Muscle of arm (tissue), 12 donors: ENCODE data around the gene NAP1L4. TPM values are rescaled to one million over a fixed set of nuclear protein-coding genes. Genes with fewer than 3 reads are reported as not detected.

ENCODE experiments used
- DNase-seq: peaks from one replicate; pipeline ENCODE4 v3.0.0-alpha.2; 2013
- polyA plus RNA-seq, 12 donors: library from polyadenylated mRNA; unstranded; fragments of 120-200 nt; gene quantifications; one replicate each; pipeline ENCODE4 v1.2.1, GENCODE V29; 2013; ENCODE audit not compliant: insufficient read length in 12 of 12

NAP1L4 gene
- polyA plus RNA-seq, 12 donors, result 102 to 170 (median 128) TPM; not detected in 1

DNA sequence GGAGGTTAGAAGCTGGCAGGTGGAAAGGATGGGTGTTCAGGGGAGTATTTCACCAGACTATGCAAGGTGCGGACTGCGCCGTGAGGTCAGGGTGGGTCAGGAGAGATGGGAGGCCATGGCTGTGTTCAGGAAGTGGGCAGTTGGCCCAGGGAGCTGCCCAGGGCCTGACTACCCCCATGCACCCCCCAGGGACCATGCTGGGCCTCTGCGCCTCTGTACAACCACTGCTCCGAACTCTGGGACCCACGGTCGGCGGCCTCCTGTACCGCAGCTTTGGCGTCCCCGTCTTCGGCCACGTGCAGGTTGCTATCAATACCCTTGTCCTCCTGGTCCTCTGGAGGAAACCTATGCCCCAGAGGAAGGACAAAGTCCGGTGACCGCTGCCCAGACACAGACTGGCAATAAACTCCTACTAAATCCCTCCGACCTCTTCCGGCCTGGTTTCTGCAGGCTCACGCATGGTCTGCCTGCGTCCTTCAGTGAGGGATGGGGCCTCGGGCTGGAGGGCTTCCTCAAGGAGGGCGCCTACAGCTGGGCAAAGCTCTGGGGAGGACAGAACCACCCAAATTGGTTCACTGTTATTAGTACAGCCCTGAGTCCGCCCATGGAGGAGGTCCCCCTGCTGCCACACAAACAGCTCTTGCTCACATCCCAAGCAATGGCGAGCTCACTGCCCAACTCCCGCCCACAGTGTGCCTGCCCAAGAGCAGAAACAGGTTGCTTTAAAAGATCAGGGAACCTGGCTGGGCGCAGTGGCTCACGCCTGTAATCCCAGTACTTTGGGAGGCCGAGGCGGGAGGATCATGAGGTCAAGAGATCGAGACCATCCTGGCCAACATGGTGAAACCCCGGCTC, 67.1 kb downstream of the NAP1L4 start:
- DNase-seq, result no peak

DNA sequence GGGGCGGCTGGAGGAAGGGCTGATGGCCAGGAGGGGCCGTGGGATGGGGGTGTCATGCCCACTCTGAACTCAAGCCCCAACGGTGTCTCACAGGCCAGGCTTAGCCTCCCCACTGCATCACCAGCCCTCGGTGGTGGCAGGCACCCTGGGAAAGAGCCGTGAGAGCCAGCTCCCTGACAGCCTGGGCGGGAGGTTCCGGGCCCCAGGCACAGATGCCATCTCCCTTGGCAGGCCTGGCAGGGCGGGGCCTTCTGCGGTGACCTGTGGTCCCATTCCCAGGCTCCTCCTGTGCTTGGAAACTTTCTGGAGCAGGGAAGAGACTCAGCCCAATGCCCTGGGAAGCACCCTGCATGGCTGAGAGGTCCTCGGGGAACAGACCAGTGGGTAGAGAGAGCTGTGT, 67.7 kb downstream of the NAP1L4 start:
- no peak for DNase-seq

- DNase-seq, result no peak
These were observed 68.4 kb downstream of the NAP1L4 start for GRCh38 chr11:2923446-2924375.

- DNase-seq, result no peak
These were observed 69.5 kb downstream of the NAP1L4 start for GRCh38 chr11:2922655-2923054.

DNA sequence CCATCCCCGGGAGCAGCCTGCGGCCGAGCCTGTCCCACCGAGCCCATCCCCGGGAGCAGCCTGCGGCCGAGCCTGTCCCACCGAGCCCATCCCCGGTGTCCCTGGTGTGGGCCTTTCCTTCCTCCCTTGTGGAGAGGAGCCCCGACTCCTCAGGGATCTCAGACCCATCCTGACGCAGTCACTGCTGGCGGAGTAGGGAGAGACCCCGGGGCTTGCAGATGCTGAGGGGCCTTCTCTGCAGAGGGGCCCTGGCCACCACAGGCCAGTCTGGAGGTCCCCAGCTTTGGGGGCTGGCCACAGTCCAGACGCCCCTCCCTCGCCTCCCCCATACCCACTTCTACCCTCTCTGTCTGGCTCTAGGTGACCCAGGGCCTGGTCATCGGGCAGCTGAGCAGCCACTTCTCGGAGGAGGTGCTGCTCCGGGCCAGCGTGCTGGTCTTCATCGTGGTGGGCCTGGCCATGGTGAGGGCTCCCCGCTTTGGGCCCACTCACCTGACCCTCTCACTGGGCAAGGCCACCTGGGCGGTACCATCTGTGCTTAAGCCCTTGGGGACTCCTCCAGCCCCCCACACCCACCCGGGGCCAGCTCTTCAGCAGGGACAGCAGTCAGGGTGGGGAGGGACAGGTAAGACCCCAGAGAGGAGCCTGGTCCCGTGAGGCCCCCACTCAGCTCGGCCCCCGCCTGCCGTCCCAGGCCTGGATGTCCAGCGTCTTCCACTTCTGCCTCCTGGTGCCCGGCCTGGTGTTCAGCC, 70.2 kb downstream of the NAP1L4 start:
- no peak for DNase-seq

DNA sequence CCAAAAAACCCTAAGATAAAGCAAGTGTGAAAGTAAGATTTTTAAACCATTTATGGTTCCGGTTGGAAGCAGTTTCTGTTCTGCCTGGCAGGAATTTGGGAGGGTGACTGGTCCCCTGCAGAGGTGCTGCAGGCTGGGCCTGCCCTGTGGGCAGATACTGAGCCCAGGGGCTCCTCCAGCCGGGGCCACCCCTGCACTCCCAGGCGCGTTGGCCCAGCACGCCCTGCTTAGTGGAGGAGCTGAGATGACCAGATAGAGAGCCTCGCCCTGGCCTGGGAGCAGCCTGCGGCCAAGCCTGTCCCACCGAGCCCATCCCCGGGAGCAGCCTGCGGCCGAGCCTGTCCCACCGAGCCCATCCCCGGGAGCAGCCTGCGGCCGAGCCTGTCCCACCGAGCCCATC, 70.9 kb downstream of the NAP1L4 start:
- no peak for DNase-seq

DNA sequence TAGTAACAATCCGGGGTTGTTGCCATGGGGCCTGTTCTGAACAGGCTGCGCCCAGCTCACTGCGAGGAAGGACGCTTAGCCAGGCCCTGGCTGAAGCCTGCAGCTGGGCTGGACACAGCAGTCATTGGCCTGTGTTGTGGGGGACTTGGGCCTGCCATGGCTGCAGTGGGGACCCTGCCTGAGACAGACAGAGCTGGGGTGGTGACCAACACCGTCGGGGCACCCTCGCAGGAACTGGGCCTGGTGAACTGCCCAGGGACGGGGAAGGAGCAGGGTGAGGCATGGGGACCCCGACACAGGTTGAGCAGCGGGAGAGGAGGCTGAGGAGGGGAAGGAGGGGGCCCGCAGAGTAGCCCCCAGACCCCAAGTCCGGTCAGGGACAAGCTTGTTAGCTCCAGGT, 71.8 kb downstream of the NAP1L4 start:
- DNase-seq, result no peak

DNA sequence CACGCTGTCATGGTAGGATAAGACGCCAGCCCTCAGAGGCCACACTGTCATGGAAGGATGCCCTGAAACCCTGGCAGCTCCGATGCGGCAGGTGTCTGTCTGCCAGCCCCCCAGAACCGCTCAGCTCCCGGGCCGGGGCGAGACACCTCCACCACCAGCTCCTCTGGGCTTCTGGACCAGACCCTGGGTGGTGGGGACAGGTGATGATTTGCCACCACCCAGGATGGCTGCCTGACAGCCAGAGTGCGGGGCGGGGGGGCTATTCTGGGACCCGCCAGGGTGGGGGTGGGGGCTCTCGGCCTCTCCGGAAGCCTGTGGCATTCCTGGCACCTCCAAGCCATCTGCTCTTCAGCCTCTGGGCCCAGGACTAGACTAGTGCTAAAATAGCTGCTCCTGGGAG, 72.3 kb downstream of the NAP1L4 start:
- DNase-seq, result no peak

DNA sequence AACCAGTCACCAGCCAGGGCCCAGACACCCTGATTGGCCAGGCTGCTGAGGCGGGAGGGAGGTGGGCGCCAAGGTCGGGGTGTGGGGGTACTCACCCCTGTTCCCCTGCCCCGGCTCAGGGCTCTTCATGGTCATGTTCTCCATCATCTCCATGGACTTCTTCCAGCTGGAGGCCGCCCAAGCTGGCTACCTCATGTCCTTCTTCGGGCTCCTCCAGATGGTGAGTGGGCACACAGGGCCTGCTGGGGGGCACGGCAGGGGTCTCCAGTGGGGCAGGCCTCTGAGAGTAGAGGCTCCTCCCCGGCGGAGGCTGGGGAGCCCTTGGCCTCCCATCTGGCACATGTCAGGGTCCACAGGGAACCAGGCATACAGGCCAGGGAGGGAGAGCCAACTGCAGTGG, 72.9 kb downstream of the NAP1L4 start:
- DNase-seq, result no peak

DNA sequence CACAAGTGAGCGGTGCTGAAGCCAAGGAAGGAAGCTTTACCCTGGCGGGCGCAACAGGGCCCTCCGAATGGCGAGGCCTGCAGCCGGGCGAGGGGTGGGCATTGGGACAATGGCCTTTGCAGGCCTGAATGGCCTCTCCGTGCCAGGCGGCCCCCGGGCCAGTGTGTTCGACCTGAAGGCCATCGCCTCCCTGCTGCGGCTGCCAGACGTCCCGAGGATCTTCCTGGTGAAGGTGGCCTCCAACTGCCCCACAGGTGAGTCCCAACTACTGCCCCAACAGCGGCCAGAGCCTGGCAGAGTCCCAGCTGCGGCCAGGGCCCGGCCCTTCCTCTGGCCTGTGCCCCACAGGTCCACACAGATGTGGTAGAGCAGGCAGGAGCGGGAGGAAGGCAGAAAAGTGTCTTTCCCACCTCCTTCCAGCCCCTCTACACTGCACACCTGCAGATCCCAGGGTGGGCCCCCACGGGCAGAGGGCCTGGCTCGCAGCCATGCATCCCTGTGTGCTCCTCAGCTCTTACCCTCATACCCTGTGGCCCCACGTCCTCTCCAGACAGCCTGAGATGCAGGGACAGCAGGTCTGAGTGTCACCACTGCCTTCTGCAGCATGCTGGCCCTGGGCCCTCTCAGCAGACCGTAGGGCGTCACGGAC, 74.2 kb downstream of the NAP1L4 start:
- no peak for DNase-seq

- no peak for DNase-seq
These were observed 75.1 kb downstream of the NAP1L4 start for GRCh38 chr11:2916892-2917645.

GRCh38 chr11:2916114-2916891, 75.8 kb downstream of the NAP1L4 start:
- no peak for DNase-seq

DNA sequence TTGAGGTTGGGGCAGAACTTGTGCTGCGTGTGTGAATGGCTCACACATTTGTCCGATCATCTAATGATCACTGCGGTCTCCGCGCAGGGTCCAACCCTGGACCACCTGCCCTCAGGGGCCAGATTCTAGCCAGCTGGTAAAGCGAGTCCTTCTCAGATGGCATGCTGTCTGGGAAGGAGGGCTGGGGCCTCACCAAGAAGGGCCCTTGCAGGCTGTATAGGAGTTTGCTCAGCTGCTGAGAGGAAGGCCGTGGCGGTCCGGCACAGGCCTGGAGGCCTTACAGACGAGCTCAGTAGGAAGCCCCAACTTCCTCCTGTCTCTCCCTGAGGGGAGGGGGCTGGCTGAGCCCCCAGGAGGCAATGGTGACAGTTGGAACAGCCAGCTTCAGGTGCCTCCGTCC, 76.7 kb downstream of the NAP1L4 start:
- no peak for DNase-seq

DNA sequence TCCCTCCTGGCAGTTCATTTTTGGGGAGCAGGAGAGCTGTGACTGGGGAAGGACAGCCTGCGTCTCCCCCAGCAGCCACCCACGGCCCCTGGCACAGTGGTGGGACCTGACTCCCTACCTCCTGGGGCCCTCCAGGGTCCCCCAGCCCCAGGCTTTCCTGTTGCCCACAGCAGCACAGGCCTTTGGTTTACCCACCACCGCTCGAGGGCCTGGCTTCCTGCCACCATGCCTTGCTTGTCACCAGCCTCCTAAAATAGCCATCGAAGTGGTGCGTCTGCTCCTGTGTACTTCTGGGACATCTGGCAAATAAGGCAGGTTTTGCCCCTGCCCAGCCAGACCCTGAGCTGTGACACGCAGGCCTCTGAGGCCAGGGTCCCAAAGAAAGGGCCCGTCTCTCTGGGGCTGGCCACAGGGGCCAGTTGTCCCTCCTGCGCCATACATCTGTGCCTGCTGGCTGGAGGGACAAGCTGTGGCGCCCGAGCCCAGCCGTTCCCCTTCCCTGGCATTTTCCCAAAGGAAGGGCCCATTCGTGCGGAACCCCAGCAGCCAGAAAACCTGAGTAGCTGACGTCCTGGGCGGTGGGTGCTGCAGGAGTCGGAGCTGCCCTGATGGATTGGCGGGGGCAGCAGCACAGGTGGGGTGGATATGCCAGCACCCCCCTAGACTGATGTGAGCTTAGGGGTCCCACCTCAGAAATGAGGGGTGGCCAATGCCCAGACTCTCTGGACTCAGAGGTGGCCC, 77.5 kb downstream of the NAP1L4 start:
- no peak for DNase-seq

- DNase-seq, result no peak
These were observed 78.4 kb downstream of the NAP1L4 start for GRCh38 chr11:2913776-2914175.

DNA sequence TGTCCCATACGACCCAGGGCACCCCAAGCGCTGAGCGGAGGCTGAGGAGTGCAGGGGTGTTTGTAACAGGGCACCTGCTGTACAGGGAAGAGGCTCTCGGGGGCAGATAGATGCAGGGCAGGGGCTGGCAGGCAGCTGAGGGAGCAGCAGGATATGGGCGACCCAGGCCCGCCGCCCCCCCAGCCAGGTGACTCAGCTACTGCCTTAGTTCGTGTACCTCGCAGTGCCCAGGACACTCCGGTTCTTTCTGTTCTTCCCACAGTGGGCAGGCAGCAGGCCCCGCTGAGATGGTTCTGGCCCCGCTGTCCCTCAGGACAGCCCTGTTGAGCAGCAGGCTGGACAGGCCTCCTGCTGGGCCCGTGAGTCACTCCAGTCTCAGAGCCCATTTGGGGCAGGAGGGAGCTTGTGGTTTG, 79.1 kb downstream of the NAP1L4 start:
- DNase-seq, result no peak

GRCh38 chr11:2912498-2912897, 79.6 kb downstream of the NAP1L4 start:
- DNase-seq, result no peak

GRCh38 chr11:2911785-2912391, 80.2 kb downstream of the NAP1L4 start:
- DNase-seq, result no peak
